HepG2 (cell line): ENCODE results near the gene STX5. TPM values are rescaled to one million over a fixed set of nuclear protein-coding genes. Genes with fewer than 3 reads are reported as not detected.

Experiments used
- MED1 ChIP-seq: sonication (generic); formaldehyde crosslinking; IDR thresholded peaks from 2 replicates; pipeline ENCODE4 v1.4.0; 2020; ENCODE audit warnings: missing genetic modification reagents
- MTF2 ChIP-seq: sonication (generic); formaldehyde crosslinking; IDR thresholded peaks from 2 replicates; pipeline ENCODE4 v1.5.0; 2020; ENCODE audit warnings: missing genetic modification reagents, borderline replicate concordance
- MXD1 ChIP-seq: sonication (generic); formaldehyde crosslinking; IDR thresholded peaks from 2 replicates; pipeline ENCODE4 v1.4.0; 2020; ENCODE audit warnings: mild to moderate bottlenecking, missing genetic modification reagents
- RARA ChIP-seq: IDR thresholded peaks from 2 replicates; pipeline ENCODE4 v1.6.1; 2016; ENCODE audit warnings: missing genetic modification reagents, missing compliant biosample characterization
- SIN3B ChIP-seq: fragments of 150-350 bp; IDR thresholded peaks from 2 replicates; pipeline ENCODE4 v1.6.1; 2014; ENCODE audit warnings: low read length
- SKI ChIP-seq: fragments of 450-650 bp; IDR thresholded peaks from one replicate; pipeline ENCODE4 v1.6.1; 2018; ENCODE audit warnings: mild to moderate bottlenecking; ENCODE audit not compliant: partially characterized antibody
- TRAFD1 ChIP-seq: sonication (generic); formaldehyde crosslinking; IDR thresholded peaks from 2 replicates; pipeline ENCODE4 v1.5.1; 2020; ENCODE audit warnings: missing genetic modification reagents, mild to moderate bottlenecking, borderline replicate concordance
- ZBTB46 ChIP-seq: sonication (generic); formaldehyde crosslinking; IDR thresholded peaks from 2 replicates; pipeline ENCODE4 v1.4.0; 2020; ENCODE audit warnings: mild to moderate bottlenecking, missing genetic modification reagents, borderline replicate concordance
- ZBTB7A ChIP-seq: sonication (generic); formaldehyde crosslinking; IDR thresholded peaks from 2 replicates; pipeline ENCODE4 v1.8.0; 2022; ENCODE audit warnings: mild to moderate bottlenecking, missing genetic modification reagents
- ZFP41 ChIP-seq: sonication (generic); formaldehyde crosslinking; IDR thresholded peaks from 2 replicates; pipeline ENCODE4 v1.4.0; 2020; ENCODE audit warnings: mild to moderate bottlenecking, missing genetic modification reagents, borderline replicate concordance
- ZNF292 ChIP-seq: sonication (generic); formaldehyde crosslinking; IDR thresholded peaks from 2 replicates; pipeline ENCODE4 v1.8.1; 2022; ENCODE audit warnings: mild to moderate bottlenecking, low read depth, missing genetic modification reagents, borderline replicate concordance
- polyA plus RNA-seq, 8 experiments: library from polyadenylated mRNA; depleted of rRNA in 3 of 8; stranded (reverse) in 7 of 8; unstranded in 1 of 8; fragments of >200 nt; fragmentation: Illumina TruSeq in 4 of 8; extraction: Trizol in 4 of 8; gene quantifications; 2 replicates each; pipeline versions ENCODE4 v1.2.1 to v1.2.3, GENCODE V29; 2011 to 2016; ENCODE audit warnings: low read depth in 4 of 8, missing spikeins in 1 of 8, mixed read lengths in 1 of 8; ENCODE audit not compliant: insufficient read depth in 1 of 8
- total RNA-seq, 5 experiments: library from RNA; depleted of rRNA; stranded (reverse); fragments of >200 nt; fragmentation: Illumina TruSeq; extraction: Trizol; gene quantifications; 2 replicates each; pipeline ENCODE4 v1.2.3, GENCODE V29; 2016; ENCODE audit warnings: low read depth in 1 of 5
- TF ChIP-seq, protein P1 (sequence below): sonication (generic); formaldehyde crosslinking; conservative IDR thresholded peaks from 2 replicates; pipeline ENCODE4 v1.4.0; 2020; ENCODE audit warnings: missing genetic modification reagents
- TF ChIP-seq, protein P2 (sequence below): sonication (generic); formaldehyde crosslinking; IDR thresholded peaks from 2 replicates; pipeline ENCODE4 v1.4.0; 2020; ENCODE audit warnings: missing genetic modification reagents
- TF ChIP-seq, protein P3 (sequence below): sonication (generic); formaldehyde crosslinking; IDR thresholded peaks from 2 replicates; pipeline ENCODE4 v1.4.0; 2020; ENCODE audit warnings: missing genetic modification reagents
- TF ChIP-seq, protein P4 (sequence below): IDR thresholded peaks from 2 replicates; pipeline ENCODE4 v1.6.1; 2016; ENCODE audit warnings: low read depth

The STX5 gene
- total and polyA plus RNA-seq, 2 of the 13 experiments (the other 11 are each of a cell fraction or from before 2014, with no cell fraction given) = 26.9 to 30.0 TPM

DNA sequence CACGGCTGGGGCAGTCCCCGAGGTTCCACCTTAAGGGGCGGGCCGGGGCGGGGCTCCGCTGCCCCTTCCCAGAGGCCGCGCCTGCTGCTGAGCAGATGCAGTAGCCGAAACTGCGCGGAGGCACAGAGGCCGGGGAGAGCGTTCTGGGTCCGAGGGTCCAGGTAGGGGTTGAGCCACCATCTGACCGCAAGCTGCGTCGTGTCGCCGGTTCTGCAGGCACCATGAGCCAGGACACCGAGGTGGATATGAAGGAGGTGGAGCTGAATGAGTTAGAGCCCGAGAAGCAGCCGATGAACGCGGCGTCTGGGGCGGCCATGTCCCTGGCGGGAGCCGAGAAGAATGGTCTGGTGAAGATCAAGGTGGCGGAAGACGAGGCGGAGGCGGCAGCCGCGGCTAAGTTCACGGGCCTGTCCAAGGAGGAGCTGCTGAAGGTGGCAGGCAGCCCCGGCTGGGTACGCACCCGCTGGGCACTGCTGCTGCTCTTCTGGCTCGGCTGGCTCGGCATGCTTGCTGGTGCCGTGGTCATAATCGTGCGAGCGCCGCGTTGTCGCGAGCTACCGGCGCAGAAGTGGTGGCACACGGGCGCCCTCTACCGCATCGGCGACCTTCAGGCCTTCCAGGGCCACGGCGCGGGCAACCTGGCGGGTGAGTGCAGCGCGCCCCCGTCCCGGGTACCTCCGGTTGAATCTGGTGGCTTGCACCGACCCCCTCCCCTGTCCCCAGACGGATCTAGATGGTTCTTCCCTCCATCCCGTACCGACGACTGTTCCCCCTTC, 49.1 kb upstream of the STX5 start, which contains the start of gene SLC3A2 (continued):
- TF ChIP-seq TRAFD1 (CRISPR knock-in tag) = peak; percentile 51
- TF ChIP-seq, protein P1, sequence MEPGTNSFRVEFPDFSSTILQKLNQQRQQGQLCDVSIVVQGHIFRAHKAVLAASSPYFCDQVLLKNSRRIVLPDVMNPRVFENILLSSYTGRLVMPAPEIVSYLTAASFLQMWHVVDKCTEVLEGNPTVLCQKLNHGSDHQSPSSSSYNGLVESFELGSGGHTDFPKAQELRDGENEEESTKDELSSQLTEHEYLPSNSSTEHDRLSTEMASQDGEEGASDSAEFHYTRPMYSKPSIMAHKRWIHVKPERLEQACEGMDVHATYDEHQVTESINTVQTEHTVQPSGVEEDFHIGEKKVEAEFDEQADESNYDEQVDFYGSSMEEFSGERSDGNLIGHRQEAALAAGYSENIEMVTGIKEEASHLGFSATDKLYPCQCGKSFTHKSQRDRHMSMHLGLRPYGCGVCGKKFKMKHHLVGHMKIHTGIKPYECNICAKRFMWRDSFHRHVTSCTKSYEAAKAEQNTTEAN = no peak
- no peak; the same call in none of the 2 replicates for TF ChIP-seq MED1
- TF ChIP-seq, protein P2, sequence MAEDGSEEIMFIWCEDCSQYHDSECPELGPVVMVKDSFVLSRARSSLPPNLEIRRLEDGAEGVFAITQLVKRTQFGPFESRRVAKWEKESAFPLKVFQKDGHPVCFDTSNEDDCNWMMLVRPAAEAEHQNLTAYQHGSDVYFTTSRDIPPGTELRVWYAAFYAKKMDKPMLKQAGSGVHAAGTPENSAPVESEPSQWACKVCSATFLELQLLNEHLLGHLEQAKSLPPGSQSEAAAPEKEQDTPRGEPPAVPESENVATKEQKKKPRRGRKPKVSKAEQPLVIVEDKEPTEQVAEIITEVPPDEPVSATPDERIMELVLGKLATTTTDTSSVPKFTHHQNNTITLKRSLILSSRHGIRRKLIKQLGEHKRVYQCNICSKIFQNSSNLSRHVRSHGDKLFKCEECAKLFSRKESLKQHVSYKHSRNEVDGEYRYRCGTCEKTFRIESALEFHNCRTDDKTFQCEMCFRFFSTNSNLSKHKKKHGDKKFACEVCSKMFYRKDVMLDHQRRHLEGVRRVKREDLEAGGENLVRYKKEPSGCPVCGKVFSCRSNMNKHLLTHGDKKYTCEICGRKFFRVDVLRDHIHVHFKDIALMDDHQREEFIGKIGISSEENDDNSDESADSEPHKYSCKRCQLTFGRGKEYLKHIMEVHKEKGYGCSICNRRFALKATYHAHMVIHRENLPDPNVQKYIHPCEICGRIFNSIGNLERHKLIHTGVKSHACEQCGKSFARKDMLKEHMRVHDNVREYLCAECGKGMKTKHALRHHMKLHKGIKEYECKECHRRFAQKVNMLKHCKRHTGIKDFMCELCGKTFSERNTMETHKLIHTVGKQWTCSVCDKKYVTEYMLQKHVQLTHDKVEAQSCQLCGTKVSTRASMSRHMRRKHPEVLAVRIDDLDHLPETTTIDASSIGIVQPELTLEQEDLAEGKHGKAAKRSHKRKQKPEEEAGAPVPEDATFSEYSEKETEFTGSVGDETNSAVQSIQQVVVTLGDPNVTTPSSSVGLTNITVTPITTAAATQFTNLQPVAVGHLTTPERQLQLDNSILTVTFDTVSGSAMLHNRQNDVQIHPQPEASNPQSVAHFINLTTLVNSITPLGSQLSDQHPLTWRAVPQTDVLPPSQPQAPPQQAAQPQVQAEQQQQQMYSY (CRISPR knock-in tag) = 0 out of 2 replicates have a peak, but pooled peaks have one; percentile 36
- peak; percentile 39 for TF ChIP-seq RARA (CRISPR knock-in tag)
- TF ChIP-seq SKI = no peak
- peak; percentile 88 for TF ChIP-seq ZNF292
- no peak for TF ChIP-seq ZBTB46 (CRISPR knock-in tag)
- TF ChIP-seq SIN3B = no peak
- TF ChIP-seq, protein P3, sequence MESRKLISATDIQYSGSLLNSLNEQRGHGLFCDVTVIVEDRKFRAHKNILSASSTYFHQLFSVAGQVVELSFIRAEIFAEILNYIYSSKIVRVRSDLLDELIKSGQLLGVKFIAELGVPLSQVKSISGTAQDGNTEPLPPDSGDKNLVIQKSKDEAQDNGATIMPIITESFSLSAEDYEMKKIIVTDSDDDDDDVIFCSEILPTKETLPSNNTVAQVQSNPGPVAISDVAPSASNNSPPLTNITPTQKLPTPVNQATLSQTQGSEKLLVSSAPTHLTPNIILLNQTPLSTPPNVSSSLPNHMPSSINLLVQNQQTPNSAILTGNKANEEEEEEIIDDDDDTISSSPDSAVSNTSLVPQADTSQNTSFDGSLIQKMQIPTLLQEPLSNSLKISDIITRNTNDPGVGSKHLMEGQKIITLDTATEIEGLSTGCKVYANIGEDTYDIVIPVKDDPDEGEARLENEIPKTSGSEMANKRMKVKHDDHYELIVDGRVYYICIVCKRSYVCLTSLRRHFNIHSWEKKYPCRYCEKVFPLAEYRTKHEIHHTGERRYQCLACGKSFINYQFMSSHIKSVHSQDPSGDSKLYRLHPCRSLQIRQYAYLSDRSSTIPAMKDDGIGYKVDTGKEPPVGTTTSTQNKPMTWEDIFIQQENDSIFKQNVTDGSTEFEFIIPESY (CRISPR knock-in tag) = no peak
- TF ChIP-seq, protein P4, sequence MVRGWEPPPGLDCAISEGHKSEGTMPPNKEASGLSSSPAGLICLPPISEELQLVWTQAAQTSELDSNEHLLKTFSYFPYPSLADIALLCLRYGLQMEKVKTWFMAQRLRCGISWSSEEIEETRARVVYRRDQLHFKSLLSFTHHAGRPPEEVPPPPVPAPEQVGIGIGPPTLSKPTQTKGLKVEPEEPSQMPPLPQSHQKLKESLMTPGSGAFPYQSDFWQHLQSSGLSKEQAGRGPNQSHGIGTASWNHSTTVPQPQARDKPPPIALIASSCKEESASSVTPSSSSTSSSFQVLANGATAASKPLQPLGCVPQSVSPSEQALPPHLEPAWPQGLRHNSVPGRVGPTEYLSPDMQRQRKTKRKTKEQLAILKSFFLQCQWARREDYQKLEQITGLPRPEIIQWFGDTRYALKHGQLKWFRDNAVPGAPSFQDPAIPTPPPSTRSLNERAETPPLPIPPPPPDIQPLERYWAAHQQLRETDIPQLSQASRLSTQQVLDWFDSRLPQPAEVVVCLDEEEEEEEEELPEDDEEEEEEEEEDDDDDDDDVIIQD = no peak
- TF ChIP-seq ZBTB7A (CRISPR knock-in tag) = peak; percentile 42; the same call in 1 of the 2 replicates
- TF ChIP-seq MXD1 (CRISPR knock-in tag) = peak; percentile 11; the same call in 1 of the 2 replicates
- TF ChIP-seq MTF2 = 0 out of 2 replicates have a peak, but pooled peaks have one; percentile 86
- peak; percentile 57; the same call in 1 of the 2 replicates for TF ChIP-seq ZFP41 (CRISPR knock-in tag)
